Stimulated activated naive CD8-positive, alpha-beta T cell treated with anti-CD3 and anti-CD28 coated beads, Interleukin-15, amount 100 ng/mL, for 72 hours (primary cell): ENCODE results near the gene ARRDC2.
"Not testable (repeated sequence)": the region's sequence is repeated elsewhere in the genome, so short reads cannot be mapped to it uniquely, and the experiment has no call there.

Experiments used
- ATAC-seq: fragments of 150-1000 bp; cut with Tn5 transposase; 2 replicates; pipeline ENCODE4 v1.10.0; 2021; ENCODE audit warnings: mild to moderate bottlenecking, moderate library complexity
- DNase-seq, 2 donors: peaks; one replicate each; pipeline ENCODE4 v3.0.0; 2021 to 2022
- H3K27ac Mint-ChIP-seq, 2 donors: one replicate each; pipeline ENCODE4 v1.8.0; 2022; ENCODE audit warnings: mild to moderate bottlenecking in 2 of 2, mixed read lengths in 2 of 2, moderate library complexity in 2 of 2
- H3K27me3 Mint-ChIP-seq: one replicate; pipeline ENCODE4 v1.8.0; 2022; ENCODE audit warnings: mixed read lengths
- H3K4me1 Mint-ChIP-seq: one replicate; pipeline ENCODE4 v1.8.0; 2022; ENCODE audit warnings: mild to moderate bottlenecking, mixed read lengths
- H3K4me3 Mint-ChIP-seq, 2 donors: one replicate each; pipeline ENCODE4 v1.8.0; 2022; ENCODE audit warnings: mild to moderate bottlenecking in 2 of 2, mixed read lengths in 2 of 2, moderate library complexity in 1 of 2
- H3K9me3 Mint-ChIP-seq, 2 donors: one replicate each; pipeline ENCODE4 v1.8.0; 2022; ENCODE audit warnings: mixed read lengths in 2 of 2

The ARRDC2 gene

DNA sequence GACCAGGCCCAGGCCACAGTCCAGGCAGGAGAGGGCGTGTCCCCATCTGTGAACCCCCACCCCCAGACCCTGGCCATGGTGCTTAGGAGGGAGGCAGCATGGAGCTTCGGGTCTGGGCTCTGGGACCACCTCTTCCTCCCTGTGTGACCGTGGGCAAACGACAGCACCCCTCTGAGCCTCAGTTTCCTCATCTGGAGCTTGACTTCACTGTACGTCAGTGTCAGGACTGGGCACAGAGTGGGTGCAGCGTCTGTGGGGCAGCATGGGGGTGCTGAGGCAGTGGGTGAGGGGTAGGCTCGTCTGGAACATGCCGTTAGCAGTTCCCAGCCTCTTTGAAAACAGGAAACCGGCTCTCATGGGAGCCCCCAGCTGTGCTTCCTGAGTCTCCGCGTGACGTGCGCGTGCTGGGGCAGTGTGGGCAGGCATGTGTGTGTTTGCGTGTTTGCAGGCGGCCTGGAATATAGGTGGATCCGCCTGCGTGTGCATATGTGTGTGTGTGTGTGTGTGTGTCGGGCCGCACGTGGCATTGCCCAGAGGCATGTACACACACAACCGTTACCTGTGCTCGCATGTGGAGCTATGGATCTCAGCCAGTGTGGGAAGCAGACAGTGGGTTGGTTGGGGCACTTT, 15.8 kb downstream of the ARRDC2 start:
- peak overlapping the region; percentile 98 for H3K4me3 Mint-ChIP-seq
- H3K27ac Mint-ChIP-seq = peak overlapping the region; percentile 91 to 96
- H3K9me3 Mint-ChIP-seq = peaks cover 0 to 5% of the 10 kb centered on the region in 2 donors
- peak in 1 of 2 donors; percentile 50 for DNase-seq
- H3K4me1 Mint-ChIP-seq = peaks cover 64% of the 10 kb centered on the region
- peak; percentile 22 for ATAC-seq
- no peaks in the 10 kb centered on the region for H3K27me3 Mint-ChIP-seq

DNA sequence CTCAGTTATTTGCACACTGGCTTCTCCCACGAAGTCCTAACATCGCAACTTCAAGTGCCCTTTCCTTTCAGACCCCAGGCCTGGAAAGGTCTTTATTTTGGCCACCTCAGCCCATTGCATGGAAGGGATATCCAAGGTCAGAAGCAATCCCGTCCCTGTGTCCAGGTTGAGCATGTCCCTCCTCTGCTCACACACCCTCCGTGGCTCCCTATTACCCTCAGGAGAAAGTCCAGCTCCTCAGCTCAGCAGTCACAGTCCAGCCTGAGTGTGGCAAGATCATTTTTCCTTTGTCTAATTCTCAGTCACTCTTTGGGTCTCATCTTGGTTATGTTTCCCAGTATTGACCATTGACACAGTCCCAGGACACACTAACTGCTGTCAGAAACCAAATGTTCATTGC, 19.2 kb downstream of the ARRDC2 start:
- H3K9me3 Mint-ChIP-seq = peaks cover 0 to 4% of the 10 kb centered on the region in 2 donors
- DNase-seq (no peak), ATAC-seq (no peak)
- no peaks in the 10 kb centered on the region for H3K27me3 Mint-ChIP-seq
- H3K27ac Mint-ChIP-seq = no peak overlapping the region
- H3K4me3 Mint-ChIP-seq = no peak overlapping the region
- H3K4me1 Mint-ChIP-seq = peaks cover 52% of the 10 kb centered on the region

DNA sequence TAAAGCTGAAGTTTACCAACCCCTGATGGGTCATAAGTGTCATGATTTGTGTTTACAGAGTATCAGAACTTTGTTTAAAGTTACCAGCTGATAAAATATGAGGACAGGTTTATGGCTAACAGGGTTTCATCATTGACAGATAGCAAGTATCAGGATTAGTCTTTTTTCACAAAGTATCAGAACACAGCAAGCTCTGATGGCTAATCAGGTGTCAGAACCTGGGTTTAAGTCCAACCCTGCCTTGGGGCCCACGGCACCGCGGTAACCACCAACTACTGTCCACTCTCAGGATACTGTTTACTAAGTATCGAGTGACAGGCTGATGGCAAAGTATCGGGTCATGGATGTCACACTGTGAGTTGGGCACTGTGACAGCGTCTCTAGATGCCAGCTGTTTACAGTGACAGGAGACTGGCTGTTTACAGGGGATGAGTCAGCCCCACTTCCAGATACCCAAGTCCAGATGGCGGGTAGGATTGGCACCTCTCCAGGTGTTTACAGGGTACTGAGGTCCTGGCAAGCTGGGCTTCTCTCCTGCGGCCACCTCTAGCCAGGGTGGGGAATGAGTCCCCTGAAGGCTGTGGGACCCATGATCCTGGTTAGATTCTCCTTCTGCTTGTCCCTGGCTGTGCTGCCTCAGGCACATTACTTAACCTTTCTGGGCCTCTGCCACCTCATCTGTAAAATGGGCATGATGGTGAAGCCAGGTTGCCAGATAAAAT, 21.8 kb downstream of the ARRDC2 start:
- Mint-ChIP-seq H3K4me3 (no peak overlapping the region), H3K9me3 (no peaks in the 10 kb centered on the region), H3K27ac (no peak overlapping the region), H3K27me3 (no peaks in the 10 kb centered on the region), H3K4me1 (peaks cover 31% of the 10 kb centered on the region)
- ATAC-seq (peak; percentile 23), DNase-seq (no peak)

DNA sequence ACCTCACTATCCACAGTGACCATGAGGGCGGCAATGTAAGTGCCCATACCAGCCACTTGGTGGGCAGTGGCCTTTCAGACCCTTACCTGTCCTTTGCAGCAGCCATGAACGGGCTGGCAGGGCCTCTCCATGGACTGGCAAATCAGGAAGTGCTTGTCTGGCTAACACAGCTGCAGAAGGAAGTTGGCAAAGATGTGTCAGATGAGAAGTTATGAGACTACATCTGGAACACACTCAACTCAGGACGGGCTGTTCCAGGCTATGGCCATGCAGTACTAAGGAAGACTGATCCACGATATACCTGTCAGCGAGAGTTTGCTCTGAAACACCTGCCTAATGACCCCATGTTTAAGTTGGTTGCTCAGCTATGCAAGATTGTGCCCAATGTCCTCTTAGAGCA, 23.4 kb downstream of the ARRDC2 start:
- not testable (repeated sequence) for H3K4me3 Mint-ChIP-seq, H3K27me3 Mint-ChIP-seq, H3K27ac Mint-ChIP-seq, ATAC-seq, H3K9me3 Mint-ChIP-seq, DNase-seq
- peaks cover 26% of the 10 kb centered on the region for H3K4me1 Mint-ChIP-seq

DNA sequence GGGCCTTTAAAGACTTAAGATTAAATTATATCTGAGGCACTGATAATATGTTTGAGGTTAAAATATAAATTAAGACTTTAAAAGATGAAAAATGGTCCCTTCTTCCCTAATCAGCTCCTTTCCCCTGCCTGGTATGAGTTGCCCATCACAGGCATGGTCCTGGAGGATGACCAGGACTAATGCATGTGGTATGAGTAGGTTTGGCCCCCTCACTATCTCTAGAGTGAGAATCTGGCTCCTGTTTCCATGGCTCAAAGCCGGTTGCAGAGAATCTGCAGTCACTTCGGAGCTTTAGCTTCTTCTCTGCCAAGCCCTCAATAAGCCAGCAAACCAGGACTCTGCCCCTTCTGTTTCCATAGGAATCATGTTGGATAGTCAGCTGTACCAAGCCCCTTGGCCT, 24.1 kb downstream of the ARRDC2 start:
- H3K4me3 Mint-ChIP-seq, ATAC-seq, H3K9me3 Mint-ChIP-seq, H3K27me3 Mint-ChIP-seq, DNase-seq, H3K27ac Mint-ChIP-seq: not testable (repeated sequence)
- peaks cover 26% of the 10 kb centered on the region for H3K4me1 Mint-ChIP-seq

DNA sequence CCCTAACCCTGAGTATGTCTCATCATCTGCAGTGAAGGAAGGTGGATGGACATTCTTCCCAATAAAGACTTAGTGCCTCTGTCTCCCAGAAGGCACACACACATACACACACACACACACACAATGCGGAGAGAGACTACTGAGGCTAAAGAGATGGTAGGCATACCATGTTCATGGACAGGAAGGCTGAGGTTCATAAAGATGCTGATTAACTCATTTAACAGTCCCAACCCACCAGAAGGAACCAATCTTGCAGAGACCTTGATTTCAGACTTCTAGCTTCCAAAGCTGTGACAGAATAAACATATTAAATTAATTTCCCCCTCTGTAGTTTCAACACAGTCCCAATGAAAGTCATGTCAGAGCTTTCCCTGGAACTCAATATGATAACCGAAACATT, 33.1 kb downstream of the ARRDC2 start:
- Mint-ChIP-seq H3K4me1 (peaks cover 48% of the 10 kb centered on the region), H3K27ac (no peak overlapping the region), H3K4me3 (no peak overlapping the region), H3K27me3 (no peaks in the 10 kb centered on the region), H3K9me3 (peaks cover 7 to 16% of the 10 kb centered on the region in 2 donors)
- ATAC-seq (no peak), DNase-seq (no peak)

DNA sequence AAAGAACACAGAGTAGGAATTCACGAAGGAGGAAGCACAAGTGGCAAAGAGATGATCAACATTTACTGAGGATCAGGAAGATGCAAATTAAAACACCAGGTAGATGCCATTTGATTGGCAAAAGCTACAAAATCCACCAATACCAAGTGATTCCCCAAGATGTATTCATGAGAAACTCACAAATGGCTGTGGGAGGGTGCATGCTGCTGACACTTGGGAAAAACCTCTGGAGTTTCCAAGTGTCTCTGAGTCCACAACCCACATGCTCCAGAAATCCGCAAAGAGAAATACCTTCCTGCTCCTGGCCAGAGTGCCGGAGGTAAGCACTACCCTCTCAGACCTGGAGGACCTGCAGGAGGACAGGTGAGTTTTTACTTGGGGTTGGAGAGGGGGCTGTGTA, 35.7 kb downstream of the ARRDC2 start:
- DNase-seq = no peak
- H3K9me3 Mint-ChIP-seq = peaks cover 7 to 16% of the 10 kb centered on the region in 2 donors
- no peak overlapping the region for H3K27ac Mint-ChIP-seq
- no peak for ATAC-seq
- peaks cover 55% of the 10 kb centered on the region for H3K4me1 Mint-ChIP-seq
- H3K4me3 Mint-ChIP-seq = peak overlapping the region; percentile 14 to 33
- H3K27me3 Mint-ChIP-seq = no peaks in the 10 kb centered on the region

DNA sequence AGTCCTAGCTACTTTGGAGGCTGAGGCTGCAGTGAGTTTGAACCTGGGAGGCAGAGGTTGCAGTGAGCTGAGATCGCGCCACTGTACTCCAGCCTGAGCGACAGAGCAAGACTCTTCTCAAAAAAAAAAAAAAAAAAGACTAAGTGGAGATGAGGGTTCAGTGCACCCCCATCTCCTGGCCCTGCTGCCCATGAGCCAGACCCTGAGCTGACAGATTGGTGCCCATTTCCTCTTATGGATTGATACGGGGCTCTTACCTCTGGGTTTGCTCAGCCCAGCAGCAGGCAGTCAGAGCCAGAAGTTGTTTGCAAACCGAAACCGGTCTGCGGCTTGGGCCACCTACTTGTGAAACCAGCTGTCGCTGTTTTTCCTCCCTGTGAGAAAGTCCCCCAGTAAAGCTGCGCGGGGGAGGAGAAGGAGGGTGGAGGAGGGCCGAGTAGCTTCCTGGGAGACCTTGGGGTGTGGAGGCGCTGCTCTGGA, 36.9 kb downstream of the ARRDC2 start:
- peak overlapping the region; percentile 73 to 88 for H3K27ac Mint-ChIP-seq
- peaks cover 7 to 16% of the 10 kb centered on the region in 2 donors for H3K9me3 Mint-ChIP-seq
- H3K4me1 Mint-ChIP-seq = peaks cover 57% of the 10 kb centered on the region
- peak; percentile 84 to 94 for DNase-seq
- H3K27me3 Mint-ChIP-seq = no peaks in the 10 kb centered on the region
- peak; percentile 99 for ATAC-seq
- peak overlapping the region; percentile 74 to 82 for H3K4me3 Mint-ChIP-seq

DNA sequence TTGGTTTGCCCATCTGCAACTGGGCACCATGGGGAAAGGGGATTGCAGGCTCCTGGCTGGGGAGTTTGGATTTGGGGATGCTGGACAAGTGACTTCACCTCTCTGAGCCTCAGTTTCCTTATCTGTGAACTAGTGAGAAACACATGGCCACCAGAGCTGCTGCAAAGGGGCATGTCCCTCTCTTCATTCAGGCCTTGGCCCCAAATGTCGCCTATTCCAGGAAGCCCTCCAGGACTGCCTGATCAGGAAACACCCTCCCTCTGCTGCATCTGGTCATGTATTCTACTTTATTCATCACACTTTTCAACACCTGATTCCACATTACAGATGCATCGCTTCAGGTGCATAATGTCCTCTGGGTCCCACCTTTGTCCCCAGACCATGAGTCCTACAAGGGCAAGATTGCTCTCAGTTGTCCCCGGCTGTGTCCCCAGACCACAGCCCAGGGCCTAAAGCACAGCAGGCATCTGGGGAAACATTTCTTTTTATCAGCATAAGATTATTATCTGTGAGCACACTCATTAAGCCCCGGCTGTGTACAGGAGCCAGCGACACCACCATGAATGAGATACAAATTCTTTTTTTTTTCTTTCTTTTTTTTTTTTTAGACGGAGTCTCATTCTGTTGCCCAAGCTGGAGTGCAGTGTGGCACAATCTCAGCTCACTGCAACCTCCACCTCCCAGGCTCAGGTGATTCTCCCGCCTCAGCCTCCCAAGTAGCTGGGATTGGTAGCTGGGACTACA, 37.5 kb downstream of the ARRDC2 start:
- H3K27me3 Mint-ChIP-seq = no peaks in the 10 kb centered on the region
- H3K4me1 Mint-ChIP-seq = peaks cover 62% of the 10 kb centered on the region
- H3K9me3 Mint-ChIP-seq = peaks cover 7 to 9% of the 10 kb centered on the region in 2 donors
- peak overlapping the region; percentile 88 to 93 for H3K27ac Mint-ChIP-seq
- ATAC-seq (peak; percentile 37), DNase-seq (no peak)
- H3K4me3 Mint-ChIP-seq = peak overlapping the region; percentile 74 to 82

DNA sequence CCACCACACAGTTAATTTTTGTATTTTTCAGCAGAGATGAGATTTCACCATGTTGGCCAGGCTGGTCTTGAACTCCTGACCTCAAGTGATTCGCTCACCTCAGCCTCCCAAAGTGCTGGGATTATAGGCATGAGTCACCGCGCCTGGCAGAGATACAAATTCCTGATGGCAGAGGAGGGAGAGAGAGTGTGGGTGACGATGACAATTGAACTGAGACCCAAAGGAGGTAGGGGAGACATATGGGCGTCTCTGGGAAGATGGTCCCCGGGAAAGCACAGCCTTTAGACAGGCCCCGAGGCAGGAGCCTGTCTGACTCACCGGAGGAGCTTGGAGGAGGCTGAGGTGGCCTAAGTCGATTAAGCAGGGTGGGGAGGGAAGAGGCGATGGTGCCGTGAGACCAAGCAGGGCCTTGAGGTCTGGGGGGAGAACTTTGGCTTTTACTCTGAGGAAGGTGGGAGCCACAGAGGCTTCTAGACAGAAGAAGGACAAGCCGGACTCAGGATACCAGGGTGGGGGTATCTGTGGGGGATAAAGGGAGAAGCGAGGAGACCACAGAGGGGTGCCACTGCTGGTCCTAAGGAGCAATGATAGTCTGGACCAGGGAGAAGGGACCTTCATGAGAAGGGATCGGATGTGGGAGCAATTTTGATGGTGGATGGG, 38.2 kb downstream of the ARRDC2 start:
- DNase-seq = no peak
- peak overlapping the region; percentile 66 to 93 for H3K27ac Mint-ChIP-seq
- no peak for ATAC-seq
- H3K9me3 Mint-ChIP-seq = peaks cover 2 to 3% of the 10 kb centered on the region in 2 donors
- H3K27me3 Mint-ChIP-seq = no peaks in the 10 kb centered on the region
- H3K4me1 Mint-ChIP-seq = peaks cover 67% of the 10 kb centered on the region
- H3K4me3 Mint-ChIP-seq = peak overlapping the region in 1 of 2 donors; percentile 82

DNA sequence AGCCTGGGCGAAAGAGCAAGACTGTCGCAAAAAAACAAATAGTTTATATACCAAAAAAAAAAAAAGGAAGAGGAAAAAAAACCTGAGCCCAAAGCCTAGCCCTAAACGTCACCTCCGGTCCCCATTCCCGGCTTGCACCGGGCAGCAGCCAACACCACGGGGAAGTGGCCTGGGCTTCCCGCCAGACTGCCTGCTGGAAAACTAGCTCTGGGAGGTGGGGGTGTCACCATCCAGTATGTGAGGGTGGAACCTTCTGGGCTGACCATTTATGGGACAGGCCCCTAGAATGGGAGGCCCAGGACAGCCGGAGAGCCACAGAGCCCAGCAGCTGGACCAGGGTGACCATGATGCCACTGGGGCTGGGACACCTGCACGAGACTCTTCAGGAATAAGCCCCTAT, 41.4 kb downstream of the ARRDC2 start:
- H3K4me1 Mint-ChIP-seq = peaks cover 41% of the 10 kb centered on the region
- no peak overlapping the region for H3K4me3 Mint-ChIP-seq
- H3K9me3 Mint-ChIP-seq = no peaks in the 10 kb centered on the region
- H3K27ac Mint-ChIP-seq = no peak overlapping the region
- ATAC-seq (no peak), DNase-seq (no peak)
- H3K27me3 Mint-ChIP-seq = no peaks in the 10 kb centered on the region

DNA sequence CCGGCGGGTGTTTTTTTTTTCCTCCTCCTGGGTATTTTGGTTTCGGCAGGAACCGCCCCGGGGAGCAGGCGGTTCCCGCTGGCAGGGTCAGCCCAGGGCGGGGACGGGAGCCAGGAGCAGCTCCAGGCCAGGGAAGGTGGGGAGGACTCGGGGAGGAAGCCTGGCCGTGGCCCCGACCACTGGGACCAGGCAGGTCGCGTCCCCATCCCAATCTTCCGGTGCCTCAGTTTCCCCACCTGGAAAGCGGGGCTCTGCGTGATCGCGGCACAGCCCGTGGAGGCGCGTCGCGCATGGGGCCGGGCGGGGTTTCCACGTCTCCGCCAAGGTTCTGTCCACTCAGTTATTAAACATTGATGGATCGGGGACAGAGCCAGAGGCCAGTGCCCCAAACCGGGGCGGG, 43.9 kb downstream of the ARRDC2 start:
- H3K9me3 Mint-ChIP-seq = no peaks in the 10 kb centered on the region
- ATAC-seq = no peak
- H3K4me3 Mint-ChIP-seq = no peak overlapping the region
- peaks cover 23% of the 10 kb centered on the region for H3K4me1 Mint-ChIP-seq
- no peaks in the 10 kb centered on the region for H3K27me3 Mint-ChIP-seq
- DNase-seq = no peak
- no peak overlapping the region for H3K27ac Mint-ChIP-seq

DNA sequence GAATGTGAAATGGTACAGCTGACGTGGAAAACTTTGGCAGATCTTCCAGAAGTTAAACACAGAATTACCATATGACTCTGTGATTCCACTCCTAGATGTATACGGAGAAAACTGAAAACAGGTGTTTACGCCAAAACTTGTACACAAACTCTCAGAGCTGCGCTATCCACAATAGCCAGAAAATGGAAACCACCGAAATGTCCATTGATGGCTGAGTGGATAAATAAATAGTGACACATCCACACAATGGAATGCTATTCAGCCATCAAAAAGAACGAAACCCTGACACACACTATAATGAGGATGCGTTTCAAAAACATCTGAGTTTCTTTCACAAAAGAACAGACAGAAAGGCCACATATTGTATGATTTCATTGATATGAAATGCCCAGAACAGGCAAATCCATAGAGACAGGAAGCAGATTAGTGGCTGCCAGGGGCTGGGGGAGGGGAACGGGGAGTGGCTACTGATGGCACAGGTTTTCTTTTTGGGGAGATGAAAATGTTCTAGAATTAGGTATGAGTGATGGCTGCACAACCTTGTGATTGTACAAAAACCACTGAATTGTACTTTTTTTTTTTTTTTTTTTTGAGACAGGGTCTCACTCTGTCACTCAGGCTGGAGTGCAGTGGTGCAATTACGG, 45.7 kb downstream of the ARRDC2 start:
- Mint-ChIP-seq H3K4me1 (peaks cover 30% of the 10 kb centered on the region), H3K9me3 (no peaks in the 10 kb centered on the region), H3K27me3 (no peaks in the 10 kb centered on the region), H3K27ac (no peak overlapping the region), H3K4me3 (no peak overlapping the region)
- DNase-seq = no peak
- no peak for ATAC-seq

DNA sequence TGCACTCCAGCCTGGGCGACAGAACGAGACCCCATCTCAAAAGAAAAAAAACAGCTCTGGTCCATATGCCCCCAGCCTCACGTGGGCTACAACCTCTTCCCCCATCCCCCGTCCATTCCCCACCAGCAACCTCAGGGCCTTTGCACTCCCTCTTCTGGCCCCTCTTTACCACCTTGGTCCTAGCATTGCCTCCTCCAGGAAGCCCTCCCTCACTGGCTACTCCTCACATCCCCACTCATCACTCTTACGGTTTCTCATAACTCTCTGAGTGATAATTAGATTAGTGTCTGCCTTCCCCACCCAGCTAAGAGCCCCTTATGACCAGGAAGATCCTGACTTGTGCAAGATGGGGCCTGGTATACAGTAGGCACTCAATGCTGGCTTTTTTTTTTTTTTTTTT, 48.0 kb downstream of the ARRDC2 start:
- Mint-ChIP-seq H3K27me3 (no peaks in the 10 kb centered on the region), H3K4me1 (peaks cover 22% of the 10 kb centered on the region), H3K4me3 (no peak overlapping the region), H3K27ac (no peak overlapping the region), H3K9me3 (no peaks in the 10 kb centered on the region)
- ATAC-seq (no peak), DNase-seq (no peak)

DNA sequence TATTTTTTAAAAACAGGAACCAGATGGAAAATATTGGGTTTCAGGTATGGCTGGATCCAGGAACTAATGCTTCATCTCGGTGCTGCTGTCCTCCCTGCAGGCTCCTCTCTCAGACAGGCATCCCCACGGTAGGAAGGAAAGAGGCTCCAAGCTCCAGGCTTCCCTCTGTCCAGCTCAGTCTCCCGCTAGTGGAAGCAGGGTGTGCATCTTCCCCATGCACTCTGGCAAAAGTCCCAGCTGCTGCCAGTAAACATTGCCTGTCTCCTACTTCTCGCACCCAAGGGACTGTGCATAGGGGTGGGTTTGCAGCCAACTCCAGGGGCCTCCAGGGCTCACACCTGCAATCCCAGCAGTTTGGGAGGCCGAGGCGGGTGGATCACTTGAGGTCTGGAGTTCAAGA, 49.6 kb downstream of the ARRDC2 start:
- no peaks in the 10 kb centered on the region for H3K9me3 Mint-ChIP-seq
- DNase-seq (no peak), ATAC-seq (no peak)
- H3K27ac Mint-ChIP-seq = no peak overlapping the region
- H3K27me3 Mint-ChIP-seq = no peaks in the 10 kb centered on the region
- no peak overlapping the region for H3K4me3 Mint-ChIP-seq
- peaks cover 20% of the 10 kb centered on the region for H3K4me1 Mint-ChIP-seq
